ENCODE results near the gene TRIM34. TPM values are rescaled to one million over a fixed set of nuclear protein-coding genes. Genes with fewer than 3 reads are reported as not detected.

Gene TRIM34
- total and polyA plus RNA-seq, 2 of the 8 experiments (the other 6 are each of a cell fraction or from before 2014, with no cell fraction given) = 0.76 to 5.8 TPM

- TF ChIP-seq RBBP5 (IDR thresholded peaks at IDR 0.05; ENCODE audit: borderline replicate concordance, low read depth, low read length) (0 out of 2 replicates have a peak, but pooled peaks have one; percentile 36), SIRT6 (IDR thresholded peaks at IDR 0.05; ENCODE audit: low read length) (no peak), SP4 (IDR thresholded peaks at IDR 0.05; ENCODE audit: low read length) (no peak), KDM5A (IDR thresholded peaks at IDR 0.05; ENCODE audit: low read length) (no peak), TAF7 (optimal IDR thresholded peaks at IDR 0.05; ENCODE audit: borderline replicate concordance, low read depth, low read length) (no peak), CBX5 (IDR thresholded peaks at IDR 0.05; ENCODE audit: low read depth, low read length) (no peak), ZNF274 (IDR thresholded peaks at IDR 0.05; ENCODE audit: borderline replicate concordance, extremely low read depth, low read length) (no peak)
Observed at GRCh38 chr11:5624489-5625279, at the start of gene TRIM34 (continued).
